Thoracic aorta endothelial cell (primary cell): ENCODE results near the gene SLC16A6. TPM values are rescaled to one million over a fixed set of nuclear protein-coding genes. Genes with fewer than 3 reads are reported as not detected.

Source experiments
- total RNA-seq: library from RNA; depleted of rRNA; stranded (reverse); fragments of >200 nt; gene quantifications from 2 replicates; pipeline ENCODE4 v1.2.3, GENCODE V29; 2012

Gene SLC16A6
- total RNA-seq, result 0.40 and 0.79 TPM in 2 replicates

GRCh38 chr17:68290955-68291835, at the start of gene SLC16A6, which contains the start of gene ARSG:
Gene SLC16A6, minus strand, starts transcription at chr17:68291127. Its CDS starts 12,807 bp downstream, at chr17:68278320.
Gene ARSG, plus strand, starts transcription at chr17:68291495. Its CDS starts 15,999 bp downstream, at chr17:68307494.

GRCh38 chr17:68247445-68248198, 43.3 kb downstream of the SLC16A6 start, which contains the start of gene AMZ2:
Gene AMZ2, plus strand, starts transcription at chr17:68248043. Its CDS starts 2,145 bp downstream, at chr17:68250188.

Other genes with a start within 250 kb of the SLC16A6 start
- 60.6 and 78.8 TPM in 2 replicates for gene AMZ2, start 43.1 kb downstream of the SLC16A6 start, total RNA-seq
- gene ARSG, start 368 bp upstream of the SLC16A6 start, total RNA-seq, result 1.2 and 5.3 TPM in 2 replicates
- gene WIPI1, start 166.4 kb upstream of the SLC16A6 start, total RNA-seq, result 36.3 and 47.3 TPM in 2 replicates
- 260 and 268 TPM in 2 replicates for gene PRKAR1A, start 221.3 kb upstream of the SLC16A6 start, total RNA-seq